Activated T-helper 9 cell treated with anti-CD3 and anti-CD28 coated beads, Interleukin-2, amount 50 U/mL, for 16 hours (primary cell): ENCODE measurements around the gene GPER1.

Experiments used
- DNase-seq: peaks from one replicate; pipeline ENCODE4 v3.0.0-alpha.2; 2020; ENCODE audit warnings: low read depth

Gene GPER1

GRCh38 chr7:1090686-1091643 is 3.1 kb downstream of the GPER1 start:
- no peak for DNase-seq

- DNase-seq, result no peak
These were observed 3.7 kb downstream of the GPER1 start for GRCh38 chr7:1091644-1092027.

GRCh38 chr7:1092161-1092632 is 4.3 kb downstream of the GPER1 start:
- no peak for DNase-seq

DNA sequence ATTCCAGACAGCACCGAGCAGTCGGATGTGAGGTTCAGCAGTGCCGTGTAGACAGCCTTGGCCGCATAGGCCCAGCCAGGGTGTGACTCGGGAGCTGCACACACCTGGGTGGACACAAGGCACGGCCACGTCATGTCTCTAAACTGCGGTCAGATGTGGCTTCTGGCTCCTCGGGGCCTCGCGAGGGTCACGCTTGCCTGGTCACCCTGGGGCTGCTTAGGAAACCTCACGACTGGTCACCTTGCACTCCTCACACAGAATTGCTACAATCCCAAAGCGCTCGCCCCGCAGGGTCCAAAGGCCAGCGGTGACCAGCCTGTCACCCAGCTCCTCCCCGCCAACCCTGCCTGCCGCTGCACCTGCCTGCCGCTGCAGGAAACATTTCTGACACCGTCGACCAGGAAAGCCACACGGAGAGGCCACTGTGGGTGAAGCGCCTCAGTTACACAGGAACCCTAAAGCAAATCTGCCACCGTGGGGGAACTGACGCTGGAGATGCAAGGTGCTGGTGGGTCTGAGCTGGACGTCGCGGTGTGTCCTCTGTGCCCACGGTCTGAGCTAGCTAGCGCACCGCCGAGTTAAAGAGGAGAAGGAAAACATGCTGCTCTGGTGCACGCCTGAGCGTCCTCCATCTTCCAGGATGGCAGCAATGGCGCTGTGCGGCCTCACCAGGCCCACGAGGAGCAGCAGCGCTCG is 5.0 kb downstream of the GPER1 start:
- no peak for DNase-seq

GRCh38 chr7:1093502-1093843 is 5.6 kb downstream of the GPER1 start:
- no peak for DNase-seq

DNA sequence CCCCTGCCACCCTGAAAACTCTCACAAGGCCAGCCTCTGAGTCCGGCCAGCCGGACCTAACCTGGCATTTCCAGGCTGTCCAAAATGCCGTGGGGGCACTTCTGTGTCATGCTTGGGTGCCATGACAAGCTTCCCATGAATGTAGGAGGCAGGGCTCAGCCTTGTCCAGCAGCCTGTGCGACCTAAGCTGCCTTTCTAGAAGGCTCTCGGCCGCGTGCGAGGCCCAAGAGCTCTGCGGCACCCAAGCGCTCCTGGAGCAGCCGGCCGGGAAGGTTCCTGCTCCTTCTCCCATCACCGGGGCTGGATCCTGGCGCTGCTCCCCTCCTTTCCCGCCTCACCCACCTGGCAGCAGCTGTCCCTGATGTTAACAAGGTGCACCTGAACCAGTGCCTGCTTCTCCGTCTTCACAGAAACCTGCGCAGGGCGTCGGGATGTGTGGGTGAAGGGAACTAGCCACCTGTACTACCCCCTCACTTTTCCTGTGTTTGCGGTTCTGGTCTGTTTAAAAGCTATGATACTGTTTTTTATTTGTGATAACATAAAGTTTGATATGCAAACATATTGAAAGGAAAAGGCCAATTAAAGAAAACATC is 6.1 kb downstream of the GPER1 start:
- no peak for DNase-seq

DNA sequence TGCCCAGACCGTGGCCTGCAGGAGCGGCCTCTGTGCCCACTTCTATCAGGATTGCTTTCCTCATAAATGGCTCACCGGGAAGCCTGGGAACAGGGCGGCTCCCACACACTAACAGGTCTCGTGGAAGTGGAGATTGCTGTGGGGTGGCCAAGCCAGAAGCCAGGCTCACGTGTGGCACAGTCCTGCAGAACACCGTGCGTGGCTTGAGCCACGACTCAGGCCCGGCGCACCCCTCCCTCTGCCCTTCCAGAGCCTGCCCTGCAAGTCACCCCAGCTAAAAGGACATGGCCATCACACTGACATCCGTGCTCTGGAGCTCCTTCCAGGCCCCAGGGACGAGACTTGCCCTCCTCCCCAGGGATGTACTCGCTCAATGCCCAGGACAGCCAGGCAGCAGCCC is 7.0 kb downstream of the GPER1 start:
- no peak for DNase-seq

GRCh38 chr7:1095621-1096155 is 7.8 kb downstream of the GPER1 start:
- DNase-seq, result no peak

DNA sequence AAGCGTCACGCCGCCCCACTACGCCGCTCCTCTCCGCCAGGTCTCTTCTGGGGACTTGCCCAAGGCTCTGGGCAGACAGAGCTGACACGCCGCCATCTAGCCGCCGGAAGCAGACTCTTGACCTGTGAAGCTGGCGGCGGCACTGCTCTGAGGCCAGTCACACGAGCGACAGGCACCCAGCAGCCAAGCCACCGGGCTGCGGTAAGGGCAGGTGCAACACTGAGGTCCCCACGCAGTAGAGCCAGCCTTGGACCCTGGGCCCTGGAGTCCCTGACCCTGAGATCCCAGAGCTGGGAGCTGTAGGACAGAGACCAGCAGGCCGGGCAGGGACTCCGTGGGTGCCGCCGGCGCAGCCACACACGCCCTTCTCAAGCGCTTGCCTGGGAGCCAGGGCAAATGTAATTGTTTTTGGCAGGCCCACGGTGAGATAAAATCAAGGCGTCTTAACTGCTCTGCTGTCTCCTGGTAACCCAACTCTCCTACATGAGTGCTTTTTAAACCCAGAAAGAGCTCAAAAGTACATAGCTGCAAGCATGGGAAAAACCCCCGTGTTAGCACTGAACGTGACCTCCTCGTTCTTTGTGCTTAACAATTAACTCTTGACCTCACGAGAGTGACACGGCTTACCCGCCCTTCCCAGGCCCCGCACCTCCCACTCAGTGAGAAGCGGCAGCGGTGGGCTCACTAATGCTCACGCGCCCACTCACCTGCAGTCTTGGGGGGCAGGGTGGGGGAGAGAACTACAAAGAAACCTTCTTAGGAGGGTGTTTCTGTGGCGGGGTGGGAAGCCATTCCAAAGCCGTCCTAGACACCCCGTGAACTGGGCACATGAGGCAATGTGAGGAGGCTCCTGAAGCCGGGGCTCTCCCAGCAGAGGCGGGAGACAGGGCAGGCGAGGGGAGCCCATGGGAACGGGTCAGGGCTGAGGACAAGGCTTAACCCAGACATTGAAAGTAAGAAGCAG is 8.5 kb downstream of the GPER1 start:
- no peak for DNase-seq

- DNase-seq, result no peak
These were observed 9.2 kb downstream of the GPER1 start for GRCh38 chr7:1097120-1097504.

- DNase-seq, result no peak
These were observed 10.6 kb downstream of the GPER1 start for GRCh38 chr7:1098243-1099153.

- DNase-seq, result no peak
These were observed 11.2 kb downstream of the GPER1 start for GRCh38 chr7:1099154-1099542.

DNA sequence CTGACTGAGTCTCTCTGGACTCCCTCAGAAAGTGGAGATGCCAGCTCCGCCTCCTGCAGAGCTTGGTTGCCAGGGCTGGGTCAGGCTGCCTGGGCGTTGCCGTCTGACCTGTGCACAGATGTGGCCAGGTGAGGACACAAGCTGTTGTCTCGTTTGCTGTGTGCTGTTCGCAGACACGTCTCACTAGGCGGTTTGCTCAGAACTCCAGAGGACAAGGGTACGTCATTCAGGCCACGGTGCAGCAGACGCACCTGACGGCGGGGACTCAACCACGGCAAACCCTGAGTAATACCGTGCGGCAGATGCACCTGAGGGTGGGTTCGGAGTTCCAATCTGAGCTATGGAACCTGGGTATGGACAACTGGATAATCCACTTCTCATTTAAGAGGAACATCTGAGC is 11.7 kb downstream of the GPER1 start:
- DNase-seq, result no peak

DNA sequence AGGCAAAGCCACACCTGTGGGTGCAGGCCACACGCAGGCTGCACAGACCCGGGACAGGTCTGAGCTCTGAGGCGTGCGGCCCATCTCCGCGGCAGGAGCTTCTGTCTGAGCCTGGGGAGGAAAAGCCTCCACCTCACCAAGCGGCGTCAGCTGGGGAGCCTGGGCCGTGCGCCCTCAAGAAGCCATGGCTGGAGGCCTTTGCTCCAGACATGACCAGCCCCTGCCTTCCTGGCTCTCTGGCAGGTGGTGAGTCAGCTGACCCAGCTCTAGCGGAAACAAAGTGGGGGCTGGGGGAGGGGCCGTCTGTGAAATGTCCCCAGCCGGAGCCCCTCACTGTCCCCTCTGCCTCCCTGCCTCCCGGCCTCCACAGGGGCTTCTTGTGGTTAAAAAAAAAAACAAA is 12.5 kb downstream of the GPER1 start:
- DNase-seq, result no peak

DNA sequence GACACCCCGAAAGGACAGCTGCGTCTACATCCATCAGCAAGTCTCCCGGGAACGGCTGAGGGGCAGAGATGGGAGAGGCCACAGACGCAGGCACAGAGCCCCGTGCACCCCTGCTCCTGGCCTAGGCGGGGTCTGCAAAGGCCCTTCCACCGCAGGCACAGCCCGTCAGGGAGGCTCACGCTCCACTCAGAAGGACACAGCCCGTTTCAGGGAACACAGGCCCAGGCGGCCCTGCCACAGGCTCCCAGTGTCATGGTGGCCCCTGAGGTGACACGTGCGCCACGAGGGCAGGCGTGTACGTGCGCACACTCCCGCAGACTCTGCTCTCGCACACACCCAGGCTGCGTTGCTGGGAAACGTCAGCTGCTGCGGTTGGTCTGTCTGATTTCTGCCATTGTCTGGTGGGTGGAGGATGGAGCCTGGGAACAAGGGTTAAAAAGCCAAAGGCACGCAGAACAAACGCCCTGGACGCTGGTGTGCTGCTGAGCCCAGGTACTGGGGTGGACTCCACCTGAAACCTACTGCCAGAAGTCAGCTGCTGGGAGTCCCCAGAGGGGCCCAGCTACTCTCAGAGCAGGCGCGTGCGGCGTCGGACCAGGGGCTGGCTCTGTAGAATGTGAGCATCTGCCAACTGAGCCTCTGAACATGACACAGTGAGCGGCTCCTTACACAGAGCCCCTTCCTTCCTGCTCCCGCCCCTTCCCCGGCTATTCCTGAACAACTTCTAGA is 13.1 kb downstream of the GPER1 start:
- no peak for DNase-seq

DNA sequence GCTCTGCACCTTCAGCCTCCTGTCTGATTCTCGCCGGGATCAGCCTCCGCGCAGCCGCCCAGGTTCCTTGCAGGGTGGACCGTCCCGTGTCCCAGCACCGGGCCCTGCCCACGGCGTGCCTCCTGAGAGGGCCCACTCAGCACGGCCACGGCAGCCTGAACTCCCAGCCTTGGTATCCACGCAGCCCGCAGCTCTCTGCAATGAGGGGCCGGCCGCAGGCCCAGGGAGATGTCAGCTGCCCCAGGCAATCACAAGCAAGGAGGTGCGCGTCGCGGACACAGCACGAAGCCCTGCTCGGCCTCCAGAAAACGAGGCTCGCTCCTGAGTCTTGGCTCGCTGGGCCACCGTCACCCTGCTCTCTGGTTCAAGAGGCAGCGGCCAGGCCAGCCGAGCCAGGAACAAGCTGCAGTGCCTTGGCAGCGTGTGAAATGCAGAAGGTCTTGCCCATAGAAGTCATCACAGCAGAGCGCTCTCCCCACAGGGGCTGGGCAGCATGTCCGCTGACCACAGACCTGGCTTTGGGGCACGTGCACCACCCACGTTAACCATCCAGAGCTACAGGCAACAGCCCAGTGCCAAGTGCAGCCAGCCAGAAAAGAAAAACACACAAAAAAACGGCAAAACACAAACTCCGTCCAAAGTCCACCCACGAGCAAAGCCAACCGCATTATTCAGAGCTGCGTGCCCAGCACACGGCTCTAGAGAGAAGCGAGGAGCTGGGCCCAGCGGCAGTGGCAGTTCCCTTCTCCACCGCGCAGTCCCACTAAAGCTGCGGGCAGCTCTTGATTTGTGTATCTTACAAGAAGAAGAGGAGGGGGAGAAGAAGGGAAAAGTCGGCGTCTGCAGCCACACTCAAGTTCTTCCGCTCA is 13.9 kb downstream of the GPER1 start:
- DNase-seq, result no peak

GRCh38 chr7:1103009-1103788 is 15.3 kb downstream of the GPER1 start:
- DNase-seq, result no peak
